ENCODE data around the gene UNC93B1.
"Not testable (repeated sequence)": the region's sequence is repeated elsewhere in the genome, so short reads cannot be mapped to it uniquely, and the experiment has no call there.

Gene UNC93B1

DNA sequence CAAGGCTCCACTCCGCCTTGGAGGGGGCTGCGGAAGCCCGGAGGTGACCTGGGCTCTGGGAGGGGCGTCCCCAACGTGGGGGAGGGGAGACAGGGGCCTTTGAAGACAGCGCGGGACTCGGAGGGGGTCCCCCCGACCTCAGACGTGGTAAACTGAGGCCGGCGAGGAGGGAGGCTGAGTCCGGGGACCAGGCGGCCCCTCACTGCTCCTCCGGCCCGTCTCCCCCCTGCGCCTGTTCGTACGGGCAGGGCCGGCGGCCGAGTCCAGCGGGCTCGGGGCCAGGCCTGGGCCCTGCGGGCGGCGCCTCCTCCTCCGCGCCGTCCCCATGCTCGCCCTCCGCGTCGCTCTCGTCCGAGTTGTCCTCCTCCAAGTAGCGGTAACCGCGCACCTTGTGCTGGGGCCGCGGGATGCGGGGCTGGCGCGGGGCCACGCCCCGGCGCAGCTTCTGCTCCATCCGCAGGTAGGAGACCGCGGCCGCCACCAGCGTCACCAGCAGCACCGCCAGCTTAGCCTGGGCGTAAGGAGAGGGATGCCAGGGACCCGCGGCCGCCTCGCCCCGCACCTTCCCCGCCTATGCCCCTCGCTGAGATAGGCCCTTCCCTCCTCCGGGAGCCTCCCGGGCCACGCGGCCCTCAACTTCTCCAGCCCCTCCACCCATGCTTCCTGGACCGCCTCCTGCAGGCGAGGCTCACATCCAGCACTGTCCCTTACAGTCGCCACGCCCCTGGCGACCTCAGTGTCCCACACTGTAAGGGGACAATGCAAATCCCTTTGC lies 12.4 kb downstream of the UNC93B1 start:
- not testable (repeated sequence) for DNase-seq (ENCODE audit: low read depth)

DNA sequence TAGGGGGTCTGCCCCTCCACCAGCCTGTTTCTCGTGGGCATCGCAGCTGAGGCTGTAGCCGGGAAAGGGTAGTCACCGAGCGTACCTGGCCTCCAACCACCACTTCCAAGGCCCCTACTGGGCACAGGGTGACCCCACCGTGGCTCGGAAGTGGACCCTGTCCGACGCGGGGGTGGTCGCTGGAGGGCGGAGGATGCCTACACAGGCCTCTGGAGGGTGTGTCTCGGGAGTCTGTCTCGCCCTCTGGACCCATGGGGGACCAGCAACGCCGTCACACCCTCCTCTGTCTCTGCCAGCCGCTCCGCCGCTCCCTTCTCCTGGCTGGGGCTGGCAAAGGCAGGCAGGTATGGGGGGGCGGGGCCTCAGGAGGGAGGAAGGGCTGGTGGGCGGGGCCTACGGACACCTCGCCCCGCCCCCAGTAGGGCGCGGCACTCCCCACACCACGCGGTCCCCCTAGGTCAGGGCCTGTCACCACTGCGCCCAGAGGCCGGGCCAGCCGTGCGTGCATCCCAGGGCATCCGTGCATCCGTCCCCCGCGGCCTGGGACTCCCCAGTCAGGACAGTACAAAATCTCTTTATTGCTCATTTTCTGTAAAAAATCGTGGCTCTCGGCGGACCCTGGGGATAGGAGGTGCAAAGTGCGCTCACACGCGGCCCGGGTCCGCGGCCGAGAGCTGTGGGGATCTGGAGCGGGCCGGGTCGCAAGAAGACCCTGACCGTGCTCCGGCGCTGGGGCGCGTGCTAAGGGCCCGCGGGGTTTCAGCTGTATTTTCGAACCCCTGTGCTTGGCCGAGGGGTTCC lies 13.2 kb downstream of the UNC93B1 start:
- not testable (repeated sequence) for DNase-seq (ENCODE audit: low read depth)

DNA sequence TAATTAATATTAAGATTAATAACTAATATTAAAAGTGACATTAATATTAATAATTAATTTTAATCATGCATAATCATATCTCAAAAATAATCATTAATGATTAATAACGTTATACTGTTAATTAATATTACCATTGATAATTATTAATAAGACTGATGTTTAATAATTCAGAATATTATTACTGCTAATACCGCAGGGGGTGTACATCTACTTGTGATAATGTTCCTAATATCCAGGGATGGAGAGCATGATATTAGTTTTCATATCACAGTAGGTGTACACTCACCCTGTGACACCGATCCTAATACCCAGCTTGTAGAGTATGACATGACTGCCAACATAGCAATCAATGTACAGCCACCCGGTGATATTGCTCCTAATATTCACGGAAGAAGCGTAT lies 18.6 kb downstream of the UNC93B1 start:
- not testable (repeated sequence) for DNase-seq (ENCODE audit: low read depth)

DNA sequence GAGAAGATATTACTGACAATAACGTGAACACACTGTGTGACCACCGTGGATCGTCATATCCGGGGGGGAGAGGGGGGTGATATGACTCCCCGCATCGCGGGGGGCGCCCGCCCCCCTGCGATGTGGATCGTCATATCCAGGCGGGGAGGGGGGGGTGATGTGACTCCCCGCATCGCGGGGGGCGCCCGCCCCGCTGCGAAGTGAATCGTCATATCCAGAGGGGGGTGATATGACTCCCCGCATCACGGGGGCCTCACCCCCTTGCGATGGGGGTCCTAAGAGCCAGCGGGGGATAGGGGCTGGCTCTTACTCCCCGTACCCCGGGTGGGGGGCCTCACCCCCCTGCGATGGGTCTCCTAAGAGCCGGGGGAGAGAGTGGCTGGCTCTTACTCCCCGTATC lies 19.9 kb downstream of the UNC93B1 start:
- DNase-seq (ENCODE audit: low read depth) = no peak

DNA sequence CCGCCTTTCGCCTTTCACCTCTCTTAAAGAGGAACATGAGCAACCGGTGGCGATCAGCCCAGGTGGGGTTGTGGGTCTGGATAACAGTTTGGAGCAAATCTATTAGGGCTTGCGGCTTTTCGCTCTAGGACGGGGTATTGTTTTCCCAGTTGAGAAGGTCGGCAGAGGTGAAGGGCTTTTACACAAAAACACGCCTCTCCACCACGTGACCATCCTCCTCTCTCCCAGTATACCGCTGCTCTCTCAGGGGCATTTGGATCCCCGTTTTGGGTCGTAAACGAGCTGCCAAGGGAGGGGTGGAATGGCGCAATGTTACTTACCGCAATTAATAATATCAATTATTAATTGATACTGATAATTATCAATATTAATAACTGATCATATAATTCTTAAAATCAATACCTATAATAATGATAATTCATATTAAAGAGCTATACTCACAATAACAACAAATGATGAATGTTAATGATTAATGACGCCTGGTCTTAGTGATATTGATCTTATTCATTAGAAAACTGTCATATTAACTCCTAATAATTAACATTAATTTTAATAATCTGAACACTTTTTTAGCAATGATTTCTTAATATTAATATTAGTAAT lies 21.5 kb downstream of the UNC93B1 start:
- DNase-seq (ENCODE audit: low read depth) = not testable (repeated sequence)

DNA sequence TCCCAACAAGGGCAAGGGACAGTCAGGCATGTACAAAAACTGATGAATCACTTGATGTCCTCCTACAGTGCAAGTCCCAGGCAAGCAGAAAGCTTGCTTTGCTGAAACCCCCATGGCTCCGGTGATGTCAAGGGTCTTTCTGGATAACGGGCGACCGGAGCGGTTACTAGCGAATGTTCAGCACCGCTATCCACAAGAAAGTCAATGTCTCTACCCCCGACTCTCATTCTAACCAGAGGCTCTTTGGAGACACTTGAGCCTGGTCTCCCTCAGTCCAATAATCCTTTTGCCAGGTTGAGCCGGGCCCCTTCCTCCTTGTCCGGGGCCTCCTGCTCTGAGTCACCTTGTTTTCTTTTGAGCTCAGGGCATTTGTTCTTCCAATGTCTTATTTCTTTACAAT lies 22.7 kb downstream of the UNC93B1 start:
- DNase-seq (ENCODE audit: low read depth) = not testable (repeated sequence)

DNA sequence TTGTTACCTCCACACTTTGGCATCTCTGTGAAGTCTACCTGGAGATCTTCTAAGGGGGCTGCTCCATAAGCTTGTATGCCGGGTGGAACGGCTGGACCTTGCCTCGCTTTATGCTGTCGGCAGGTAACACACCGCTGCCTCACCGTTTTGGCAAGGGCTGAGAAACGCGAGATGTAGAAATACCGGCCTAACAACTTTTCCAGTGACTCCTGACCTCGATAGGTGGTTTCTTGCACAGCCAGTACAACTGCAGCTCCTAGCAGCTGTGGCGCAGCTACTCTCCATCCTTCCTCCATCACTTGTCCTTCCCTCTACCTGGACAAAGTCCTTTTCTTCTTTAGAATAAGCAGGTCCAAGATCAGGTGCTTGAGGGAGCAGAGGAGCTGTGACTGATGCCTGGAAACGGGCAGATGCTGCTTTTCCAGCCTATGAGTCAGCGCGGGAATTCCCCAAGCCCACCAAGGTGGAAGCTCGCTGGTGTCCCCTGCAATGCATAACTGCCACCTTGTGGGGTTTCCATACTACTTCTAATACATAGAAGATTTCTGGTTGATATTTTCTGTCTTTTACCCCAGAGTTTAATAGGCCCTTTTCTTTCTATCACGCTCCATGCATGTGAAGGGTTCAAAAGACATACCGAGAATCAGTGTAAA lies 25.0 kb downstream of the UNC93B1 start:
- DNase-seq (ENCODE audit: low read depth) = not testable (repeated sequence)

DNA sequence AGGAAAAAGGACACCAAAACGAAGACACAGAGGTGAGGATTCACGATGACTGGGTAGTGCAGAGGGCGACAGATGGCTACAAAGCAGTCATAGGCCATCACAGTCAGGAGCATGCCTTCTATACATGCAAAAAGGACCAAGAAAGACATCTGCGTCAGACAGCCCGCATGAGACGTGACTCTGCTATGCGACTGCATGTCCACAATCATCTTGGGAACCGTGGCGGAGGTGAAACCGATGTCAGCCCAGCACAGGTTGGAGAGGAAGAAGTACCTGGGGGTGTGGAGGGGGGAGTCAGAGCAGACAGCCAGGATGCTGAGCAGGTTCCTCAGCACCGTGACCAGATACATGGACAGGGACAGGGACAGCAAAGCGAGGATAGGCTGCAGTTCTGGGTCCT lies 29.2 kb downstream of the UNC93B1 start:
- DNase-seq (ENCODE audit: low read depth) = not testable (repeated sequence)

DNA sequence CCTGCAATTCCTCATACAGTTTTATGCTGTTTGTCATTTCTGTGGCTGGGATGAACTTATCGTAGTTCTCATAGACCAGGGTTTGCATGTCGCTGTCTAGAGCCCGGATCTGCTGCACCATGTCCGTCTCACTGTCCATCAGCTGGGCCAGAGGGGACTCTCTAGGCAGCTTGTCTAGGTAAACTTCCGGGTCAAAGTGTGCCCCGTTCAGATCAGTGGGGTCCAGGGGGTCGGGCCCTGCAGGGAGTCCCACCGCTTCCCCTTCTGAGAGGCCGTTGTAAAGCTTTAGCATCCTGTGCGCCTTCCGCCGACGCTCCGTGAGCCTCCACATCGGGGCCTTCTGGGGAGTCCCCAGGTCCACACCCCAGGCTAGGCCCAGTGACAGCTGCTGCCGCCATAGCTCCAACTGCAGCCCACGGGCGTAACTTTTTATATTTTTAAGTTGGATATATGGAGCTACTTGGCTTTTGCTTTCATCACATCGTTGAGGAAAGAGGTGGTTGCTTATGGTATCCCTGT lies 38.0 kb downstream of the UNC93B1 start:
- DNase-seq (ENCODE audit: low read depth) = not testable (repeated sequence)

DNA sequence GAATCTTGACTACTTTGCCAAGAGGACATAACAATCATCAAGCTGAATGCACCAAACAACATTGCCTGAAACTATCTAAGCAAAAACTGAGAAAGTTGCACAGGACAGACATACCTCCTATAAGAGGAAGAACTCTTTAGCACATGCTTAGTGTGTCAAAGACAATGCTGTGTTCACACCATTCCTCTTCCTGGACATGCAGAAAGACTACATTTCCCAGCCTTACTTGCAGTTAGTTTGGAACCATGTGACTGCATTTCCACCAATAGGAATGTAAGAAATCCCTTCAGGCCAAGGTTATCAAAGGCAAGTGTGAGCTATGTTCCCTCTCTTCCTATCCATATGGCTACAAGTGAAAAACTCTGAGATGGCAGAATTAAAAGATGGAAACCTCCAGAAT lies 39.2 kb downstream of the UNC93B1 start:
- not testable (repeated sequence) for DNase-seq (ENCODE audit: low read depth)

DNA sequence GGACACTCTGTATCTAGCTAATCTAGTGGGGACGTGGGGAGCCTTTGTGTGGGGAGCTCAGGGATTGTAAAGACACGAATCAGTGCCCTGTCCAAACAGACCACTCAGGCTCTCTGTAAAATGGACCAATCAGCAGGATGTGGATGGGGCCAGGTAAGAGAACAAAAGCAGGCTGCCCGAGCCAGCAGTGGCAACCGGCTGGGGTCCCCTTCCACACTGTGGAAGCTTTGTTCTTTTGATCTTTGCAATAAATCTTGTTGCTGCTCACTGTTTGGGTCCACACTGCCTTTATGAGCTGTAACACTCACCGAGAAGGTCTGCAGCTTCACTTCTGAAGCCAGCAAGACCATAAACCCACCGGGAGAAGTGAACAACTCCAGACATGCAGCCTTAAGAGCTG lies 40.0 kb downstream of the UNC93B1 start:
- not testable (repeated sequence) for DNase-seq (ENCODE audit: low read depth)

DNA sequence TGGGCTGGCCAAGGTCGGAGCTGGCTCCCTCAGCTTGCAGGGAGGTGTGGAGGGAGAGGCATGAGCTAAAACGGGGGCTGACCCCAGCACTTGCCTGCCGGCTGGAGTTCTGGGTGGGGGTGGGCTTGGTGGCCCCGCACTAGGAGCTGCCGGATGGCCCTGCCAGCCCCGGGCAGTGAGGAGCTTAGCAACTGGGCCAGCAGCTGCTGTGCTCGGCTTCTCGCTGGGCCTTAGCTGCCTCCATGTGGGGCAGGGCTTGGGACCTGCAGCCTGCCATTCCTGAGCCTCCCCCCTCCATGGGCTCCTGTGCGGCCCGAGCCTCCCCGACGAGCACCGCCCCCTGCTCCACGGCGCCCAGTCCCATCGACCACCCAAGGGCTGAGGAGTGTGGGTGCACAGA lies 40.7 kb downstream of the UNC93B1 start:
- not testable (repeated sequence) for DNase-seq (ENCODE audit: low read depth)

DNA sequence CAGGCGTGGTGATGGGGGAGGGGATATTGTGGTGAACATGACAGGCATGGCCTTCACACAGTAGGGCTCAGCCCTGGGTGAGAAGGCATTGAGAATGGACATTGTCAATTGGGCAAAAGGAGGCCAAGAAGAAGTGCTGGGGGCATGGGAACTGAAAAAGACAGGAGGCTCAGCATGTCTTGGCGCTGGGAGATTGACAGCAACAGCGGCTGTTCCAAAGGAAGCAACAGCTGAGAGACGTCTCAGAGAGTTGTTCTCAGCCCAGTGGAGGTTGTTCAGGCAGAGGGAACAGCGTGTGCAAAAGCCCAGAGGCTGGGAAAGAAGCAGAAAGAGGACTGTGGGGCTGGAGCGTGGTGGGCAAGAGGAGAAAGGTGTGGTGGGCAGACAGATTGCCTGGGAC lies 47.7 kb downstream of the UNC93B1 start:
- not testable (repeated sequence) for DNase-seq (ENCODE audit: low read depth)

DNA sequence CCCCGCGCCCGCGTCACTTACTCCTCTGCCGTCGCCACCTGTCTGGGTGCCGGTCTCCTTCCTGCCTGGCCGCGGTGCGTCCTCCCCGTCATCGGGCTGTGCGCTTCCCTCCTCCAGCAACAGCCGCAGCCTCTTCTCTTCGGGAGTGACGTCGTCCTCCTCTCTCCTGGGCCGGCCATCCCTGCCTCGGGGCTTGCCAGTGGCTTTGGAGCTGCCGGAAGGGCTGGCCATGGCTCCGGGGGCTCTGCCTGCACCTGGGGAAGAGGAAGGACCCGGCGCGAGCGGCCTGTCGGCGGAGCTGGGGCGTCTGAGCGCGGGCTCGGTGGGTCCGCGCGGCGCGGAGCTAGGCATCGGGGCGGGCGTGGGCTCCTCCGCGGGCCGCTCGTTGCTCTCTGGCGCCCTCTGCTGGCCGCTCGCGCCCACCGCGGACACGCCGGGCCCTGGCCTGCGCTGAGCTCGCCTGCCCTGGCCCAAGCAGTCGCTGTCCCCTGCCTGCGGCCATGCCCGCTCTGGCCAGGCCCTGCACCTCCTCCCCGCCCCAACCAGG lies 48.4 kb downstream of the UNC93B1 start:
- not testable (repeated sequence) for DNase-seq (ENCODE audit: low read depth)

DNA sequence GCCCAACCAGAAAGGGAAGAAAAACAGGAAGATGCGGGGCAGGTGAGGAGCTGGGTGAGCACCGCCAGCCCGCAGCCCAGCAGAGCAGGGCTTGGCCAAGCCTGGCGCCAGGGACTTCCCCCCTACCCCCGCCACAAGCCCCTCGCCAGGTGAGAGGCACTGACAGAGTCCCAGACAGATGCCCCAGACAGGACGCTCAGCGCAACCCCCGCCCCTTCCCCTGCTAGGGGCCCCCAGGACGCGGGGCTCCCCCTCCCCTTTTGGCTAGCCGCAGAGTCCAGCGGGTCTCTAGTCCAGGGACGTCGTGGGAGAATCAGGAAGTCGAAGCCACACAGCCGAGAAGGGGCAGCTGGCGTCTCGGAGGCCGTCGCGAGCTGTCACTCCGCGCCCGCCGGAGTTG lies 48.9 kb downstream of the UNC93B1 start:
- DNase-seq (ENCODE audit: low read depth) = not testable (repeated sequence)

DNA sequence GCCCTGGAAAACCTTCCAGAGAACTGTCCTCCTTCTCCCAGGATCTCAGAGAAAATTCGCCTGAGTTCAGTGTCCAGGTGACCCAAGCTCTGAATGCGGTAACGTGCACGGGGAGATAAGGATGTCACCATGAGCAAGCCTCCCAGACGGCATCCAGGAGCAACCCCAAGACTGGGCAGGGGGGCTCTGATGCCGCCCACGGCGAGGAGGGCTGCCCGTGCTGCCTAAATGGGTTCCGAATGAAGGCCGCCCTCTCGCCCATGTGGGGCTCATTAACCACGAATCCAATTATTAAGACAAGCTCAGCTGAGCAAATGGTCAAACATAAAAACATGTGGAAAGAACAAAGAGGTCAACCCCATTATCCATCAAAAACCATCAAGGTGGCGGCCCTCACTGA lies 49.6 kb downstream of the UNC93B1 start:
- not testable (repeated sequence) for DNase-seq (ENCODE audit: low read depth)

DNA sequence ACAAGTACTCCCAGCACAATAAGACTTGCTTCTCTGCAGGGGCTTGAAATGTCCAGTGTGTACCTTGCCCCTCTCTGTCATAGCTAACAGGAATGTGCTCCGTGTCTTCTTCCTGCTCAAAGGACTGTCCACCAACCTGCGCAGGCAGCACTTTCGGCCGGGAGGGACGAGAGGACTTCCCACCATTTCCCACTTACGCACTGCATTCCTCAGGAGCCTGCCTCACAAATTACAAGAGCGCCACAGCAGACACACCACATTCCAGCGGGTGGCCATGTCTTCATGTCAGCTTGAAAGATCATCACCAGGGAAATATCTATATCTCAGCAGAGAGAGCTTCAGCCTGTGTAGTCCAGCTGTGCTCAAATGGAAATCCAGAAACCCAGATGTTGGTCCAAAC lies 53.2 kb downstream of the UNC93B1 start:
- DNase-seq (ENCODE audit: low read depth) = not testable (repeated sequence)

DNA sequence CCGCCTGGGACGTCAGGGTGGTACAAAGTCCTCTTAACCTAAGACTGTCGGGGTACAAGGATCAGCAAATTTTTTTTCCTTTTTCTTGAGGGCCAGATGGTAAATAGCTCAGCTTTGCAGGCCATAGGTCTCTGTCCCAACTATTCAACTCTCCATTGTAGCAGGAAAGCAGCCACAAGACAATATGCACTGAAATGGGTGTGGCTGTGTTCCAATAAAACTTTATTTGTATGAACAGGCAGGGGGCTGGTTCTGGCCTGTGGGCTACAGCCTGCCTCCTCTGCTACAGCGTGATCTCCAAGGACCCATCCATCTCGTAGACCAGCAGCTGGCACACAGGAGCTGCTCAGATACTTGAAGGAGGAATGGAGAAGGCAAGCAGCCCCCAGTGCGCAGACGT lies 56.1 kb downstream of the UNC93B1 start:
- not testable (repeated sequence) for DNase-seq (ENCODE audit: low read depth)

DNA sequence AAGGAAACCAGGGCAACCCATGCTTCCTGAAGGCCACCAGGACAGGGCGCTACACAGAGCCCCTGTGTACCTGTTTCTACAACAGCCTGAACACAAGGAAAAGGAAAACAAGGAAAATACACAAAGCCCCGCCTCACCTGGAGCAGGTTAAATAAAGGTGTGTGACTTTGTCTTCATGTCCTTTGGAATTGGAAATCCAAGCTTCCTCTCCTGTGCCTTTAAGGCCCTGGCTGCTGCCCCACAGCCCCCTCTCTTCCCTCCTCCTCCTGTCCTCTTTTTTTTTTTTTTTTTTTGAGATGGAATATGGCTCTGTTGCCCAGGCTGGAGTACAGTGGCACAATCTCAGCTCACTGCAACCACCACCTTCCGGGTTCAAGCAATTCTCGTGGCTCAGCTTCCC lies 57.5 kb downstream of the UNC93B1 start:
- not testable (repeated sequence) for DNase-seq (ENCODE audit: low read depth)

DNA sequence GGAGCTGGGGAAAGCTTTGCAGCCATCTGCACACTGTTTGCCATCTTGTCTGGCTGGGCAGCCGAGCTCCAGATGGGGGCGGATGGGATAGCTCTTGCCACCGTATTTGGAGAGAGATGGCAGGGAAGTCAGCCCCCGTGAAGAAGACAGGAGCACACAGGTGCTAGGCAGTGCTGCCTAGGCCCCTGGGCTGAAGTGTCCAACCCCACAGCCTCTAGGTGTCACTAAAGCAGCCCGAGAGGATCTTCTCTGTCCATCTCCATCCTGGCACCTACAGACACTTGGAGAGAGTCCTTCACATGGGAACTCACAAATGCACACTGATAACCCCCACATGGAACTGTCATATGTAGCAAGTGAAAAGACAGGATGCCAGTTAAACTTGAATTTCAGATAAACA lies 60.5 kb downstream of the UNC93B1 start:
- not testable (repeated sequence) for DNase-seq (ENCODE audit: low read depth)
